GM20000 (cell line): Measurements from ENCODE around the gene MS4A6A.

Experiments used
- DNase-seq: peaks from one replicate; pipeline ENCODE4 v3.0.0; 2012; ENCODE audit warnings: low spot score
- CTCF ChIP-seq: IDR thresholded peaks from 2 replicates; pipeline ENCODE4 v1.5.1; 2012; ENCODE audit warnings: mild to moderate bottlenecking, control low read depth; ENCODE audit errors: extremely low read depth, missing control alignments

MS4A6A gene

GRCh38 chr11:60182541-60183330 is at the start of gene MS4A6A:
Gene MS4A6A (minus strand): TSS chr11:60183083. CDS start chr11:60181727, 1,356 bp downstream.
- DNase-seq = no peak
- no peak for TF ChIP-seq CTCF

- DNase-seq = no peak
- no peak for TF ChIP-seq CTCF
These were observed 47.8 kb upstream of the MS4A6A start for GRCh38 chr11:60230681-60231080.

- no peak for TF ChIP-seq CTCF
- DNase-seq = no peak
These were observed 39.3 kb upstream of the MS4A6A start for GRCh38 chr11:60222141-60222540.

- TF ChIP-seq CTCF = no peak
- DNase-seq = no peak
These were observed 38.8 kb upstream of the MS4A6A start for GRCh38 chr11:60221692-60222091.

- TF ChIP-seq CTCF = no peak
- DNase-seq = no peak
These were observed 38.3 kb upstream of the MS4A6A start for GRCh38 chr11:60221181-60221580.

GRCh38 chr11:60214386-60214785 is 31.5 kb upstream of the MS4A6A start:
- no peak for DNase-seq
- TF ChIP-seq CTCF = no peak

GRCh38 chr11:60211206-60211605 is 28.3 kb upstream of the MS4A6A start:
- no peak for DNase-seq
- no peak for TF ChIP-seq CTCF
